ENCODE data around the gene ANKS1A.
"Not testable (repeated sequence)": the region's sequence is repeated elsewhere in the genome, so short reads cannot be mapped to it uniquely, and the experiment has no call there.

The ANKS1A gene

DNA sequence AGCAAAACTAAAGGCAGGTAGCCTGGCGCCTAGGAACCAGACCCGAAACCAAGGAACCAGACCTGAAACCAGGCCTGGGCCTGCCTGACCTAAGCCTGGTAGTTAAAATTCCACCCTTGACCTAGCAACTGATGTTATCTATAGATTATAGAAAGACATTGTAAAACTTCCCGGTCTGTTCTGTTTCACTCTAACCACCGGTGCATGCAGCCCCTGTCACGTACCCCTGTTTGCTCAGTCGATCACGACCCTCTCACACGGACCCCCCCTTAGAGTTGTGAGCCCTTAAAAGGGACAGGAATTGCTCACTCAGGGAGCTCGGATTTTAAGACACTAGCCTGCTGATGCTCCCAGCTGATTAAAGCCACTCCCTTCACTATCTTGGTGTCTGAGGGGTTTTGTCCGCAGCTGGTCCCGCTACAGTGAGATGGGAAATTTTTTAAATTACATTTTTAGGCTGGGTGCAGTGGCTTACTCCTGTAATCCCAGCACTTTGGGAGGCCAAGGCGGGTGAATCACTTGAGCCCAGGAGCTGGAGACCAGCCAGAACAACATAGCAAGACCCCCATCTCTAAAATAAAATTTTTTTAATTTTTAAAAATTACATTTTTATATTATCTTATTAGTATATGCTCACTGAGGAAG is 115.0 kb downstream of the ANKS1A start:
- DNase-seq: not testable (repeated sequence)

DNA sequence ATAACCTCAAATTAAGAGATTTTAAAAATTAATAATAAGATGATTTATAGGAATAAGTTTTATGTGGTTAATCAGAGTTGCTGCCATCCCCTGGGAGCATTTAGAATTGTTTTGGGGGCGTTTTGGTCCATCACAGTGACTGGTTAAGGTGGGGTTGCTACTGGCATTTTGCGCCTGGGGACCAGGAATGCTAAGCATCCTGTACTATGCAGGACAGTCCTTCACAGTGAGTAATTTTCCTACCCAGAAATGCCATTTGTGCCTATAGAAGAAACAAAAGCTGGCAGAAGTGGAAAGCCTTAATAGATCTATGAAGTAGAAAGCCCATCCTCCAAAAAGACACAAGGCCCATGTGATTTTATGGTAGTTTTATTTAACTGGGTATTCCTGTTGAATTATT is 118.0 kb downstream of the ANKS1A start:
- no peak for DNase-seq

DNA sequence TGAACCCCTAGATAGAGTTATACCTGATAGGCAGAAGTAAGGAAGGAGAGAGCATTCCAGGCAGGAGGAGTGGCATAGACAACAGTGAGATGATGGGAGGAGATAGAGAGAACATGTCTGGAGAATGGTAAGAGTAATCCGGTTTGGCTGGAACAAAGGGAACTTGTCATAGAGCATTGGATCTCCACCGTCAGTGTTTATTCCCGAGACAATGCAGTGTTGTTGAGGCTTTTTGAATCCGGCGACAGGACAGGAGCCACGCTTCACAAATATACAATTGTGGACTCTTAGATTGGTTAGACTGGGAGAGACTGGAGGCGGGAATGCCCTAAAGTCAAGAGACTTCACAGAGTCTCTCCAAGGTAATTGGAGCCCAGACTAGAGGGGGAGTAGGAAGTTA is 119.8 kb downstream of the ANKS1A start:
- no peak for DNase-seq

DNA sequence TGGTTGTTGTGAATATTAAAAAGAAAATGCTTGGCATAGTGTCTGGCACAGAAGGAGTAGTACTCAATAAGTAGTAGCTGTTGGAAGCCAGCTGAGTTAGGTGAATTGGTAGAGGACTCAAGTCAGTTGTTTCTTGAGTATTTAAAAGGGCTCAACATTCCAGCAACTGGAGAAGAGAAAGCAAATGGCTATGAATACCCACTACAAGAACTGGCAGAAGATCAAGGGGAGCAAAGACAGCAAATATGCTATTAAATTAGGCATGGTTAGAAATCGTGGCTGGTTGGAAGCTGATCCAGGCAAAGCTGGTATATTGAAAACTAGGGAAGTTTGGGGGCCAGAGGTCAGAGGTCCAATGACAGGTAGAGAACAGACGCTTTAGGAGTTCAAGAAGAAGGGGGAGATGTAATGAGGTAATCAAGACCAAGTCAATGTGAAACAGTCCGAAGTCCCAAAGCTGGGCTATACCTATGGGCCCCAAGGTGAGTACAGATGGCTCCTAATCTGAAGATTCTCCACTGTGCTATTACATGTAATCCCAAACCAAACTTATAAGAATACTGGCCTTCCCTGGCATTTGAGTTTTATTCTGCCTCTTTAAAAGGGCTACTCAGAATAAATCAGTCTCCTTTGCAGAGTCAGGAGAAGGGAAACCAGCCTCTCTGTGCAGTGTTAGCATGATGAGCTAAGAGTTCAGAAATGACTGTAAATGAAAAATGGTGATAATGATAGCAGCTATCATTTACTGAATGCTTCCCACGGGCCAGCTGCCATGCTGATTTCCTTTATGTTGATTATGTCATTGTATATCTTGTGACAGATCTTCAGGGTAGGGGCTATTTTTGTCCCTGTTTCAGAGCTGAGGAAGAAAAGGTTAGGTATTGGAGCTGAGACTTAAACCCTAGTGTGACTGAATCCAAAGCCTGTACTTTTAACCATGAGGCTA is 122.3 kb downstream of the ANKS1A start:
- DNase-seq: no peak

DNA sequence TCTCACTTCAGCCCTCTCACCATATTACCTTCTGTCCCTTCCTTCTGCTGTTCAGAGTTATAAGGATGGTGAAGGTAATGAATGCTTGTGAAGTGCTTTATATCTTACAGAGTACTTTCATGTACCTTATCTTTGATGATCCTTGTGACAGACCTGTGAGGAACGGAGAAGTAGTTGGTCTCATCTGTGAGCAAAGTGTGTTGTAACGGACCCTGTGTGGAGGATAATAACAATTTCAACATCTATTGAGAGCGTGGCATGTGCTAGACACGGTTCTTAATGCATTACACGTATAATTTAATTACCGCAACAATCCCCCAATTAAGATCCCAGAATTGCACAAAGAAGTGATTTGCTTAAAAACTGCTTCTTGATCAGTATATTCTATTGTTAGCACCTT is 124.6 kb downstream of the ANKS1A start:
- DNase-seq: no peak

DNA sequence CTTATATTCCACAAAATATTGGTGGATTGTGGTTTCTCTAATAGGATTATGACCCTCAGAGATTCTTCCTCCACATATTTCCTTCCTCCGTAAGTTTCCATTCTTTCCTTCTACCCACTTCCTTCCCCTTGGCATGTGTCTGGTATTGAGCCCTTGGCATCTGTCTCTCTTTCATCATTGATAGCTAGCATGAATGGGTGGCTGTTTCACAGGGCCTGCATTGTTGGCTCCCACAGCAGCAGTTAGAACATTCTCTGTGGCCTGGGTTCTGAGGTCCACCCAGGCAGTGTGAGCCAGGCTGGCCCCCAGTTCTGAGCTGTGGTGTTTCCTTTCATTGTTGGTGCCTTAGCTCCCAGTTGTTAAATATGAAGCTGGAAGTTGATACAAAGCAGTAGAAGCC is 125.3 kb downstream of the ANKS1A start:
- no peak for DNase-seq

DNA sequence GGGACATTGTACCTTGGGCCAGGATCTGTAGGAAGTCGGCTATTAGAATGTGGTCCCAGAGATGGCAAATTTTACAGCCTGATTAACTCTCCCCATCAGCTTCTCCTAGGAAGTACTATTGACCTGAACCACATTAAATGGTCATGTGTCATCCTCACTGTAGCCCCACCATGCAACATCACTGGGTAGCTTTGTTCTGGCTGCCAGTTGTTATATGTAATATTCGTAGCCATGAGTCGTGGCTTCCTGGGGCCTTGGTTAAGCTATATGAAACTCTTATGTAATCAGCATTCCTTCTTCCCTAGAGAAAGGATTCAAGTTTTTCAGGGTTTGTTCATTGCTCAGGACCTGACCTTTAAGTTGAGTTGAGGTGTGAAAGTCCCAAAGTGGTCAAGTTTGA is 125.7 kb downstream of the ANKS1A start:
- DNase-seq: no peak

DNA sequence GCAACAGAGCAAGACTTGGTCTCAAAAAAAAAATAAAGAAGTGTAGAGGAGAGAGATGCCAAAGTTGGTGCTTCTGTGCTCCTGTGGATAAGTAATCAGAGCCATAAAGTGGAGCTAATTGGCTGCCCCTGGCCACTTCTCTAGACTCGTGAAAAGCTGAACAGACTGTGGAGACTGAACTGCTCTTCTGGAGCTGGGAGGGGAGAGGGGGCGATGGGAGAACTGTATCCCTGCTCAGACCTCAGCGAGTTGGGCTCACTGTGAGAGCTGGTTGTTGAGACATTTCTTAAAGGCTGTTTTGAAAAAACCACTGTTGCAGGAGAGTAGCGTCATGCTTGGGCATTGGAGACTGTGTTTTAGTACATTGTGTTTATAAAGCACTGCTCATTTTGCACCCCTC is 126.4 kb downstream of the ANKS1A start:
- DNase-seq: no peak

DNA sequence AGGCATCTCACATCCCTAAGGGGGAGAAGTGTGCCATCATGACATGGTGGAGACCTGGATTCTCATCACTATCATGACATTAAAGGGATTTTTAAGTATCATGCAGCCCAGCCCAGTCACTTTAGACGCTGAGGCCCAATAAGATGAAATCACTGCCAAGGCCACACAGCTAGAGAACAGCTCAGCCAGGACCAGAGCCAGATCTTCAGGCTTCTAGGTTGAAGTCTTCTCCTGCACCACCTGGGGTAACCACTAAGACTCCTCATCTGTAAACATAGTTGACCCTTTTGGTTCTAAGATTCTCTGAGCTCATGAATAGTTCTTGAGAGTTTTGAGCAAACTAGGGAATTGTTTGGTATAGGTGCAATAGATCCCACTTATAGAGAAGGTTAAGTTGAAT is 126.9 kb downstream of the ANKS1A start:
- no peak for DNase-seq

DNA sequence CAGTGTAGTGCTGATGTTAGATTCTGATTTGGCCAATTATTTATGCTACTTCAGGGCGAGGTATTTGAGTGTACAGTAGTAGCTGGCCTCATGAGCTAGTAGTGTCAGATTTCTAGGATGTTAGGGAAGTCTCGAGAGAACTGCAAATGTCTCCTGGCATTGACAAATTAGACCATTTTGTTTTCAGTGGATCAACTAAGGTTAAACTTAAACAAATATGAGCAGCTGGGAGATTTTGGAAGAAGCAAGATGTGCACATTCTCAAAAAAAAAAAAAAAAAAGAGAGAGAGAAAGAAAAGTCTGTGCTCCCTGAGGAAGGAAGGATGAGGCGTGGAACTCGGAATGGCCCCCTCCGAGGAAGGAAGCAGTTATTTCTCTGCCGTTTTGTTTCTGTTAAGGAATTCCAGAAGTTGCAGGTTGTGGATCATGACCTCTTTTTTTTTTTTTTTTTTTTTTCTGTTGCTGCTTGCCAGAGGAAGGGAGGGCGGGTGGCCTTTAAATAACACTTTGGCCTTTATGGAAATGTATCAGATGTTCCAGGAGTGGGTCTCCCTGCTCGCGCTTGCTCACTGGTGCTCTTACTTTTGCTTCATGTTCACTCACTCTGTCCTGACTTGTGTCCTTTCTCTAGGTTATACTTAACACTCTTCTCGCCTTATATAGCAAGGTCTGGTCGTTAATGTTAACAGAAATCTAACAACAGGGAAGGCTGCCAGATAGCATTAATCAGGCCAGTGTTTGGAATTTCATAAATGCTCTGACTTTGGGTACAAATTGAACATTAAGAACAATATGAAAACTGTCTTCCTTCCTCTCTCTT is 127.7 kb downstream of the ANKS1A start:
- DNase-seq: no peak

DNA sequence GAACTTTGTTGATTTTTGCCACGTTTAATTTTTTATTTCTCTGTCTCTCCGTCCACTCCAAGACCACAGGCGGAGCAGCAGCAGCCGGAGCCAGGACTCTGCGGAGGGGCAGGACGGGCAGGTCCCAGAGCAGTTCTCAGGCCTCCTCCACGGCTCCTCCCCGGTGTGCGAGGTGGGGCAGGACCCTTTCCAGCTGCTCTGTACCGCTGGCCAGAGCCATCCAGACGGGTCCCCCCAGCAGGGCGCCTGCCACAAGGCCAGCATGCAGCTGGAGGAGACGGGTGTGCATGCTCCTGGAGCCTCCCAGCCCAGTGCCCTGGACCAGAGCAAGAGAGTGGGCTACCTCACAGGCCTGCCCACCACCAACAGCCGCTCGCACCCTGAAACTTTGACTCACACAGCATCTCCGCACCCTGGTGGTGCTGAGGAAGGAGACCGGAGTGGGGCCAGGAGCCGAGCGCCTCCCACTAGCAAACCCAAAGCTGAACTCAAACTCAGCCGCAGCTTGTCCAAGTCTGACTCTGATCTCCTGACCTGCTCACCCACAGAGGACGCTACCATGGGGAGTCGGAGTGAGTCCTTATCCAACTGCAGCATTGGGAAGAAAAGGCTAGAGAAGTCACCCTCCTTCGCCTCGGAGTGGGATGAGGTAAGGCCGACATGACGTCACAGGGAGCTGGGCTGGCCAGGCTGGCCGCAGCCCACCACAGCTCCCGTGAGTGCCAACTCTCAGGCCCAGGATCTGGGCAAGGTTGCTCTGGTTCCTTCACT is 128.5 kb downstream of the ANKS1A start:
- DNase-seq: no peak

DNA sequence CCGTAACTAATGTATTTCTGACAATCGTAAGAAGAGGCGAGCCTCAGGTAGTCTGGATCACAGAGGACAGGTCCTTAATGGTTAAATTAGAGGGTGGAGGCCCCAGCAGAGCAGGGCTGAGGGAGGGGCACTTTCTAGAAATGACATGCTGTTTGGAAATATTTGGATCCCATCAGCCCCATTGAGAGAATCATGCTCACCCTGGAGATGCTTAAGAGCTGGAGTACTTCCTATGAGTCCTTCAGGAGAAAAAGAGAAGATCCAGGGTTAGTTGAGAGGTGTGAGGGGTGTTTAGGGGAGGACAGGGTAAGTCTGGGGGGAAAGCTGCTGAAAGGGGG is 129.1 kb downstream of the ANKS1A start:
- DNase-seq: no peak

DNA sequence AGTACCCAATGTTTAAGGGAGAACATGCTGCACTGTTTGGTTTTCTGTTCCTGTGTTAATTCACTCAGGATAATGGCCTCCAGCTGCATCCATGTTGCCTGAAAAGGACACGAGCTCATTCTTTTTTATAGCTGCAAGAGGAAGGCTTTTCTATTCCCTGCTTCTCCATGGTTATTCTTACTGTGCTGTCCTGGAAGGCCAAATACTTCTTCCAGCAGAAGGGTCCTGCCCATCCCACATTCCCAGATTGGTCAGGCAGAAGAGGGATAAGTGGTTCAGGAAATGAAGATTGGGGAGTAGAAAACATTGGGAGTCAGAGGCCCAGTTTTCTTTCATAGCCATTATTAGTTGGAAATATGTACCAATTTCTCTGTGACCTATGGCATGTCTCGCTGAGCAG is 129.7 kb downstream of the ANKS1A start:
- DNase-seq: no peak

DNA sequence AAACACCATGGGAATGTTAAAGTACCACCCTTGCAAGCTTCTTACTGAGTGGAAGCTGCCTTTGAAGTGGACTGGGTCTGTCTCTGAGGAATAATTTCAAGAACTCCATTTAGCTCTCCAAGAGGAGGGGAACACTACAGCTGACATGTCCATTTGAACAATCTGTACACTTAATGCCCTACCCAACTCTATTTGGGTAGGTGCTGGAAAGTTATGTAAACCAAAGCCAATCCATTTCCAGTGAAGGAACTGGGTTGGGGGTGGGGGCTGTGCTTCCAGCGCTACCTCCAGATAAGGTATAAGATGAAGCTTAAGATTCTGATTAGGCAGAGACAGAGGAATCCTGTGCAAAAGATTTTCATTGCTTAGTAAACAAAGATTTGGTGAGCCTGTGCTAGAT is 130.1 kb downstream of the ANKS1A start:
- DNase-seq: no peak

DNA sequence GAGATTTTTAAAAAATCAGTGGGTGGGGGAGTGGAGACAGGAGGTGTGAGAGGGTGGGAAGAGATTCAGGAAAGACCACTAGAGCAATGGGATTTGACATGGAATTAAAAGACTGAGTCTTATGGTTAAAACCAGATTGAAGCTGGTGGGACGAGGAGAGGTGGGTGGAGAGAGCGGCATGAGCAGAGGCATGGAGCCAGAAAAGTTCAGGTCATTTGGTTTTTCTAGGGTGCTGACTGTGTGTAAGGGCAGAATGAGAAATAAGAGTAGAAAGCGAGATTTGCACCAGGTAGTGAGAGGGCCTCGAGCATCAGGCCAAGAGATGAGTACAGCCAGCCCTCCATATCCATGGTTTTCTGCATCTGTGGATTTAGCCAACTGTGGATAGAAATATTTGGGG is 130.8 kb downstream of the ANKS1A start:
- DNase-seq: no peak

DNA sequence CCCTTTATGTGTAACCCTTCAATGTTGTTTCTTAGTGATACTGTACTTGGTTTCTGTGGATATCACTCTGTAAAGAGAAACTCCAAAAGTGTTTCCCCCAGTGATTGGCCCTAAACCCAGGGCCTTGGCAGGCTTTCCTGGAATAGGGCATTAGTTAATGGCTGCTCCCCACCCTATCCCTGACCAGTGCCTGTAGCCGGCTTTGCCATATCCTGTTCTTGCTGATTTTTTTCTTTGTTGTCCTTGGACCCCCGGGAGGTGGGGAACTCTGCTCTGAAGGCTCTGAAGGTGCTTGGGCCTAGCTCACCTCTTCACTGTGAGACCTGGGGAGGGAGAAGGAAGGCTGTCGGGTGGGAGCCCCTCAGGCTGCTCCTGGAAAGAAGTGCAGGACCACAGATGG is 131.9 kb downstream of the ANKS1A start:
- no peak for DNase-seq

DNA sequence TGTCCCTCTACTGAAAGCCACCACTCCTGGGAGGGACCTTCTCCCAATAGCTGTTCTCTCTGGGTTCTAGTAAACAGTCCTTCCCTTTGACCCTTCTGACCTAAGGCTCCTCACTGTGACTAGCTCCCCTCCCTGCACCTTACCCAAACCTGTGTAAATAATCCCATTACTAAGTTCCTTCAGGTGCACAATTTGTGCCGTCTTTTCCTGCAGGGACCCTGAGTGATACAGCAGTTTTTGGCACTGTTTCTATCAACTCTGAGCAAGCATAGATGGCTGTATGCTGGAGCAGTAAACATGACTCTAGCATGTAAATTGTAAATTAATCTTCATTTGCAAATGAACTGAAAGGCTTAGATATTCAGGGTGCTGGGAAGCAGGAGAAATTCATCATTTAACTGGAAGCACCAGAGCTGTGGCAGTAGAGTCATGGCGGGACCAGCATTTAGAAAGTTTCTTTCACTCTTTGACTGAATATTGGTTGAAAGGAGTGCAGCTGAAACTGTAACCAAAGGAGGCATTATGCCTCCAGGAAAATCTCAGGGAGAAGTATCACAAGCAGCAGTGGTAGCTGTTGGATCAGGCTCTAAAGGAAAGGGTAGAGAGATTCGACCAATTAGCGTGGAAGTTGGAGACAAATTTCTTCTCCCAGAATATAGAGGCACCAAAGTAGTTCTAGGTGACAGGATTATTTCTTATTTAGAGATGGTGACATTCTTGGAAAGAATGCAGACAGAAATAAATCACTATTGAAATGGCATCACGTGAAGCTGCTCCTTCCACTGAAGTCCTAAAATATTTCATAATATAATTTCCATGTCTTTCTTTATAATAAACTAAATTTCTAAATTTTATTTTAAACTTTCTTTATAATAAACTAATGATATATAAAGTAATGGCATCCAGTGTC is 134.3 kb downstream of the ANKS1A start:
- DNase-seq: no peak

DNA sequence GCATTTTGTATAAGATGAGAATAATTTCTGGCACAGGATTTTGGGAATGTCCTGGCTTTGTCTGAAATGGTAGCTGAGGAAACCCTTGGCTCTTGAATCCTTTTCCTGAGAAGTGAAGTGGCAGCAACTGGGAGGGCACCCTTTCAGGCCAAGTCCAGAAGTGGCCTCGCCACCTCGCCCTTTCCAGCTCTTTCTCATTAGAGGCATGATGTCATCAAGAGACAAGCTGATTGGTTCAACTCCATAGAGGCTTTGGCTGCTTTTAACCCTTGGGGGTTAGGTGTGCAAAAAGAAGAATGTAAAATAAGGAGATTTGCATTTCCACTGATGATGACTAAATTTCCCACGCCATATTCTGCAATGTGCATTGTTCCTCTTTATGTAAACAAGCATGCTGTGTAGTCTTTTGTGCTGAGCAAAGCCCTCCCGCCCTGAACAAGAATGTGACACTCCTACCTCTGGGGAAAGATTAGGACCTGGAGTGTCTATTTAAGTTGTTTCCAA is 135.5 kb downstream of the ANKS1A start:
- no peak for DNase-seq

DNA sequence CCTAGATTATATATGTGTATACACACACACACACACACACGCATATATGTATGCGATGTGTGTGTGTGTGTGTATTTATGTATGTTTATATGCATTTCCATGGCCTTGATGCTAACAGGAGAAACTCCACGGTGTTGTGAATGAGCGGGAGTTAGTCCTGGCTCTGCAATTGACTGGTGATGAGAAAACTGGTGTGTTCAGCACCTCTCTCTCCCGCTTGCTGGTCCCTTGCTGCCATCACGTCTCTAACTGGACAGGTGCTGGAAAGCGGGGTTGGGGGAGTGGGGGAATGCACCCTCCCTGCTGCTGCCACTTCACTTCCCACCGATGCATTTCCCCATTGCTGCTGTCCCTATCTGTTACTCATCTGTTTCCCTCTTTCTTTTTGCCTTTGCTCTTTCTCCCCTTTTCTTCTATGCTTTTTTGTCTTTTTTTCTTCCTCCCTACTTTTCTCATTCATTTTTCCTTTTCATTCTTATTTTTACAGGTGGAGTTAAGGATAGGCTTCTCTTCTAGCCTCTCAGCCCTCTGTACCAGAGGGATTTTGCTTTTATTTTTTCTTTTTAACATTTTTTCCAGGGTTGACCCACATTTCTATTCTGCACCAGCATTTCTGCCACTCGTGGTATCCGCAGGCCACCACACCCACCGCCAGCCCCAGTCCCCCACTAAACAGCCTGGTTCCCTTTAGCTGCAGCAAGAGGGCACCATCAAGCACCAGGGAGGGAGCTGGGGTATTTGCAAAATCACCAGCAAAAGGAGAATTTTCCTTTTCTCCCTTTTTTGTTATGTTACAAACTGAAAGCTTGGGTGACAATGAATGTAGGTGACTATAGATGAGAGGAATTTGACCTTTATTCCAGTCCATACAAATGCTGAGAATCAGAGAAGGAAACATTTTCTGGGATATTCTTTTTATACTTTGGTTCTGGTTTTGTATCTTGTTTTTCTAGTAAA is 136.5 kb downstream of the ANKS1A start:
- DNase-seq: no peak

DNA sequence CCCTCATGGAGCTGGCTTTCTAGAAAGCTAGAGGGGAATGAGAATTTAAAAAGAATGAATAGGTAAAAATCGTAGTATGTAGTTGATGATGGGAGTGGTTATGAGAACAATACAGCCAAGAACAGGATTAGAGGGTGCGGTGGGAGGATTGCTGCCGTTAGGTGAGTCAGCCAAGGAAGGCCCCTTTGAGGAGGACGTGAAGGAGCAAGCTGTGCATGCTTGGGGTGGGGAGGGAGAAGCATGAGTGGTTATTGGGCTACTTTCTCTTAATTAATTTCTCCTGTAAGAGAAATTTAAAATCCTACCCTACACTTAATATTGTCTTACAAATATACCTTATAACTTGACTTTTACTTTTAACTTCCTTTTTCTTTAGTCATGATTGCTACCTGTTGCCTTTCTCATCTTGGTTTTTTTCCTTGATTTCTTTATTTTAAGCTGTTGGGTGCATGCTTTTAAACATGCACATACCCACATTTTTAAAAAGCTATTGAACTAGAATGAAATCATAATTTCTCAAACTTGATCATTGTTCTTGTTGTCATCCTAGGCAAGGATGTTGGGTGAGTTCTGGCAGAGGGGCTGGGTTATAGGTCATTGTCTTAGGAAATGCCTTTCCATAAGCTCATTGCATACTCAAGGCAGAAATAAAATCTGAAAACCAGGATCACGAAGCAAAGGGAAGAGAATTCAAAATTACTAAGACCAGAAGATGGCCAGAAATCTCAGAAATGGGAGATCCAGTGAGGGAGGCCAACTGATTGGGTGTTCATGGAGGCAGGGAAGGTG is 137.6 kb downstream of the ANKS1A start:
- DNase-seq: no peak

All from KG1 (cell line).